Nephron (organoid): ENCODE measurements around the gene SOX14.

ENCODE experiments used
- H3K27ac Mint-ChIP-seq, 3 experiments: 2 replicates each; pipeline ENCODE4 v1.8.0; 2020; ENCODE audit warnings: mixed read lengths in 3 of 3, mild to moderate bottlenecking in 2 of 3, moderate library complexity in 1 of 3
- H3K27me3 Mint-ChIP-seq: 2 replicates; pipeline ENCODE4 v1.8.0; 2021; ENCODE audit warnings: low read depth, mild to moderate bottlenecking, moderate library complexity, mixed read lengths
- H3K36me3 Mint-ChIP-seq: 2 replicates; pipeline ENCODE4 v1.8.0; 2020; ENCODE audit warnings: low read depth, mixed read lengths
- H3K4me1 Mint-ChIP-seq: 2 replicates; pipeline ENCODE4 v1.8.0; 2020; ENCODE audit warnings: mixed read lengths
- H3K4me3 Mint-ChIP-seq, 3 experiments: 2 replicates each; pipeline ENCODE4 v1.8.0; 2020; ENCODE audit warnings: mild to moderate bottlenecking in 3 of 3, mixed read lengths in 3 of 3, moderate library complexity in 2 of 3
- H3K9me3 Mint-ChIP-seq: 2 replicates; pipeline ENCODE4 v1.8.0; 2020; ENCODE audit warnings: mixed read lengths
- TF ChIP-seq, protein P1 (sequence below), 3 experiments: fragments of 200-600 bp; sonication (generic); IDR thresholded peaks; one replicate each; pipeline ENCODE4 v1.5.0; 2021; ENCODE audit warnings: antibody characterized with exemption in 3 of 3; ENCODE audit not compliant: unreplicated experiment in 3 of 3

The SOX14 gene

DNA sequence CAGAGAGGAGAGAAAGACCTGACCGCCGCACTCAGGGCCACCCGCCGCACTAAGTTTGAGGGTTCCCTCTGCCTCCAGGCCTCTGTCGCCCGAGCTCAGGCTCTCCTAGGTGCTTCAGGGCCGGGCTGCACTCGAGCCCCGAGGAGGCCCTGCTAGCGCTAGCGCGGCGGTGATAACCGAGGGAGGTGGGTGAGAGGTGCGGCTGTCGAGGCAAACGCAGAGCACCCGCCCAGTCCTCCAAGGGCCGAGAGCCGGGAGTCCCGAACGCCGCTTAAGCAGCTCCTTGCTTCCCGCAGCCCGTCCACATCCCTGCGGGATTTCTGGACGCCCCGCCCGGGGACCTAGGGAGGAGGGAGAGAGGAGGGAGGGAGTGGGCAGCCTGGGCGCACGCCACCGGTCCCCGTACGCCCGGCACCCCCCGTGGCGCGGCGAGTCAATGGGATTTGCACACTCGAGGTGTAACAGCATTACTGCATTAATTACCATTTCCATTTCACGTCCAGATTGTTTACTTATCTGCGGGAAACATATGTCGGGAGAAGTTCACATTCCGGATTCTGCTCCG lies 6.8 kb downstream of the SOX14 start:
- peak overlapping the region in 2 of 3 experiments; percentile 54 to 55 for H3K4me3 Mint-ChIP-seq
- no peaks in the 10 kb centered on the region for H3K36me3 Mint-ChIP-seq
- TF ChIP-seq, protein P1, sequence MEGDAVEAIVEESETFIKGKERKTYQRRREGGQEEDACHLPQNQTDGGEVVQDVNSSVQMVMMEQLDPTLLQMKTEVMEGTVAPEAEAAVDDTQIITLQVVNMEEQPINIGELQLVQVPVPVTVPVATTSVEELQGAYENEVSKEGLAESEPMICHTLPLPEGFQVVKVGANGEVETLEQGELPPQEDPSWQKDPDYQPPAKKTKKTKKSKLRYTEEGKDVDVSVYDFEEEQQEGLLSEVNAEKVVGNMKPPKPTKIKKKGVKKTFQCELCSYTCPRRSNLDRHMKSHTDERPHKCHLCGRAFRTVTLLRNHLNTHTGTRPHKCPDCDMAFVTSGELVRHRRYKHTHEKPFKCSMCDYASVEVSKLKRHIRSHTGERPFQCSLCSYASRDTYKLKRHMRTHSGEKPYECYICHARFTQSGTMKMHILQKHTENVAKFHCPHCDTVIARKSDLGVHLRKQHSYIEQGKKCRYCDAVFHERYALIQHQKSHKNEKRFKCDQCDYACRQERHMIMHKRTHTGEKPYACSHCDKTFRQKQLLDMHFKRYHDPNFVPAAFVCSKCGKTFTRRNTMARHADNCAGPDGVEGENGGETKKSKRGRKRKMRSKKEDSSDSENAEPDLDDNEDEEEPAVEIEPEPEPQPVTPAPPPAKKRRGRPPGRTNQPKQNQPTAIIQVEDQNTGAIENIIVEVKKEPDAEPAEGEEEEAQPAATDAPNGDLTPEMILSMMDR (IDR thresholded peaks at IDR 0.05; ENCODE audit: unreplicated experiment in 3 of 3): no peak
- H3K27ac Mint-ChIP-seq: no peak overlapping the region
- H3K4me1 Mint-ChIP-seq: peaks cover 27% of the 10 kb centered on the region
- H3K27me3 Mint-ChIP-seq: peaks cover 100% of the 10 kb centered on the region
- H3K9me3 Mint-ChIP-seq: no peaks in the 10 kb centered on the region

DNA sequence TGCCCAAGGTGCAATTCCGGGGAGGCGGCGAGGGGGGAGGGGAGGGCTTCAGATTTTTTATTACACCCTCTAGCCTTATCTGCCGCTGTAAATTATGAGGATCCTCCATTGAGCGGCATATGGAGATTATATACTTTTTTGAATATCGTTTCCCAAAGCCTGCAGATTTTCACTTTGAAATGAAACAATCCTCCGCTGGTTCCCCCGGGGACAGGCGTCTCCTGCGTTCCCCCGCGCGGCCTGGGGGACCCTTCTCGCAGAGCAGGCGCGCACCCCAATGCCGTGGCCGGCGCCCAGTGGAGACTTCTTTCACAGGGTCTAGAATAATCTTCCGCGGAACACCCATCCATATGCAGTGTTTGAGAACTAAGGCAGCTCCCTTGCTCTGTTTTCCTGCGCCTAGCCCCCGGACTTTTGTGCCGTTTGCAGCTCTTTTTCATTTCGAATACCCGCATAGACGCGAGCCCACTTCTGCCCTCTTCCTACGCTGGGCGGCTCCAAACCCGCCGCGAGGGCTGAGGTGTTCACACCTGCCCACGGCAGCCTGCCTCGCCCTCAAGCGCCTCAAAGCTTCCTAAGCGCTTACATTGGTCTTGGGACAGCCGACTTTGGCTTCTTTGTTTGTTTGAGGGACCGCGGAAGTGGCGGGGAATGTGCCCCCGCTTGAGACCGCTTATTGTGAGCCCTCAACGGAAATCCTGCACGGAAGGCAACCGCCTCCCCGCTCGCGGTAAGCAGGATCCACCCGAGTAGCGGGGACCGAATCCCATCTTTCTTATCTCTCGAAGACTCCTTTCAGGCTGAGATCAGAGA lies 7.5 kb downstream of the SOX14 start:
- Mint-ChIP-seq H3K36me3 (no peaks in the 10 kb centered on the region), H3K27me3 (peaks cover 100% of the 10 kb centered on the region), H3K9me3 (no peaks in the 10 kb centered on the region), H3K4me3 (peak overlapping the region; percentile 69 to 76 (median 72)), H3K27ac (no peak overlapping the region), H3K4me1 (peaks cover 27% of the 10 kb centered on the region)
- TF ChIP-seq, protein P1 (IDR thresholded peaks at IDR 0.05; ENCODE audit: unreplicated experiment in 3 of 3): no peak

- Mint-ChIP-seq H3K27me3 (peaks cover 100% of the 10 kb centered on the region), H3K4me1 (peaks cover 25% of the 10 kb centered on the region), H3K36me3 (no peaks in the 10 kb centered on the region), H3K9me3 (no peaks in the 10 kb centered on the region), H3K4me3 (no peak overlapping the region), H3K27ac (no peak overlapping the region)
- TF ChIP-seq, protein P1 (IDR thresholded peaks at IDR 0.05; ENCODE audit: unreplicated experiment in 3 of 3): no peak
Observed at GRCh38 chr3:137772214-137772955, 8.3 kb downstream of the SOX14 start.

DNA sequence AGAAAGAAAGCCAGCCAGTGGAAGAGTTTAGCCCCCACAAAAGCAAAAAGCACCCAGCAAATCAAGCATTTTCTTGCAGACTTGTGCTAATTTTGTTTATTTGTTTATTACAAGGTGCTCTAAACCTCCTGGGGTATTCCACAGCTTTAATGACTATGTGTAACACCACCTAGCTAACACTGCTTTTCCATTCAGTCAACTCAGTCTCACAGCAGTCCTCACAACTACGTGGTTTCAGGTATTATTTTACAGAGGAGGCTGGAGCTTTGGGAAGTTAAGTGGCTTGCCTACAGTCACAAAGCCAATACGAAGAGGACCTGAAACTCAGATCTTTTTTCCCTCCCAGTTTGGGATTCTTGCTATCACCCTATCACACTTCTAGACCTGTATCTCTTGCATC lies 14.8 kb downstream of the SOX14 start:
- Mint-ChIP-seq H3K4me3 (no peak overlapping the region), H3K9me3 (no peaks in the 10 kb centered on the region), H3K27me3 (peaks cover 65% of the 10 kb centered on the region), H3K4me1 (no peaks in the 10 kb centered on the region), H3K36me3 (no peaks in the 10 kb centered on the region), H3K27ac (no peak overlapping the region)
- TF ChIP-seq, protein P1 (IDR thresholded peaks at IDR 0.05; ENCODE audit: unreplicated experiment in 3 of 3): no peak

- Mint-ChIP-seq H3K4me3 (no peak overlapping the region), H3K27me3 (peaks cover 15% of the 10 kb centered on the region), H3K4me1 (no peaks in the 10 kb centered on the region), H3K27ac (no peak overlapping the region), H3K9me3 (no peaks in the 10 kb centered on the region), H3K36me3 (no peaks in the 10 kb centered on the region)
- TF ChIP-seq, protein P1 (IDR thresholded peaks at IDR 0.05; ENCODE audit: unreplicated experiment in 3 of 3): no peak
Observed at GRCh38 chr3:137787529-137787928, 23.4 kb downstream of the SOX14 start.
